Epithelial cell of proximal tubule (primary cell): ENCODE measurements around the gene RUNX1. TPM values are rescaled to one million over a fixed set of nuclear protein-coding genes. Genes with fewer than 3 reads are reported as not detected.

Source experiments
- DNase-seq: peaks from one replicate; pipeline ENCODE4 v3.0.0-alpha.2; 2011; ENCODE audit warnings: low read depth
- H3K4me3 ChIP-seq: 2 replicates; pipeline ENCODE4 v1.5.1; 2011; ENCODE audit warnings: low read depth, mild to moderate bottlenecking, low read length
- CTCF ChIP-seq: conservative IDR thresholded peaks from 2 replicates; pipeline ENCODE4 v1.5.1; 2012; ENCODE audit warnings: low read depth, mild to moderate bottlenecking, low read length
- total RNA-seq: library from RNA; depleted of rRNA; stranded (reverse); fragments of >200 nt; gene quantifications from 2 replicates; pipeline ENCODE4 v1.2.3, GENCODE V29; 2015

The RUNX1 gene
- total RNA-seq, 1 donor from 2014 or later, result 11.3 TPM

GRCh38 chr21:34889676-34890469 lies 159.2 kb downstream of the RUNX1 start:
- TF ChIP-seq CTCF, result peak; percentile 64
- no peak for DNase-seq
- H3K4me3 ChIP-seq, result peak overlapping the region; percentile 92

- DNase-seq, result no peak
Measured at GRCh38 chr21:34889320-34889675, 159.8 kb downstream of the RUNX1 start.

GRCh38 chr21:34888569-34889319 lies 160.4 kb downstream of the RUNX1 start:
- peak; percentile 46 for DNase-seq
- peak overlapping the region; percentile 92 for H3K4me3 ChIP-seq
- no peak for TF ChIP-seq CTCF

More at GRCh38 chr21:34889320-34889675, 159.8 kb downstream of the RUNX1 start:
- no peak for TF ChIP-seq CTCF
- H3K4me3 ChIP-seq, result peak overlapping the region; percentile 92

- TF ChIP-seq CTCF, result no peak
- peak overlapping the region; percentile 92 for H3K4me3 ChIP-seq
- DNase-seq, result peak; percentile 56
Measured at GRCh38 chr21:34887725-34888568, 161.2 kb downstream of the RUNX1 start.

GRCh38 chr21:34887105-34887442 lies 162.0 kb downstream of the RUNX1 start:
- H3K4me3 ChIP-seq, result peak overlapping the region; percentile 92
- TF ChIP-seq CTCF, result no peak
- DNase-seq, result no peak

- peak overlapping the region; percentile 92 for H3K4me3 ChIP-seq
- DNase-seq, result no peak
- TF ChIP-seq CTCF, result peak; percentile 17
Measured at GRCh38 chr21:34886240-34887104, 162.6 kb downstream of the RUNX1 start.
